NCI-H82 (cell line): Measurements from ENCODE around the gene SEC16A.

Experiments
- DNase-seq: peaks from one replicate; lab custom pipeline; 2025; lab: John Stamatoyannopoulos, UW

Gene SEC16A

GRCh38 chr9:136504512-136505348, 21.9 kb upstream of the SEC16A start:
- DNase-seq, result no peak

DNA sequence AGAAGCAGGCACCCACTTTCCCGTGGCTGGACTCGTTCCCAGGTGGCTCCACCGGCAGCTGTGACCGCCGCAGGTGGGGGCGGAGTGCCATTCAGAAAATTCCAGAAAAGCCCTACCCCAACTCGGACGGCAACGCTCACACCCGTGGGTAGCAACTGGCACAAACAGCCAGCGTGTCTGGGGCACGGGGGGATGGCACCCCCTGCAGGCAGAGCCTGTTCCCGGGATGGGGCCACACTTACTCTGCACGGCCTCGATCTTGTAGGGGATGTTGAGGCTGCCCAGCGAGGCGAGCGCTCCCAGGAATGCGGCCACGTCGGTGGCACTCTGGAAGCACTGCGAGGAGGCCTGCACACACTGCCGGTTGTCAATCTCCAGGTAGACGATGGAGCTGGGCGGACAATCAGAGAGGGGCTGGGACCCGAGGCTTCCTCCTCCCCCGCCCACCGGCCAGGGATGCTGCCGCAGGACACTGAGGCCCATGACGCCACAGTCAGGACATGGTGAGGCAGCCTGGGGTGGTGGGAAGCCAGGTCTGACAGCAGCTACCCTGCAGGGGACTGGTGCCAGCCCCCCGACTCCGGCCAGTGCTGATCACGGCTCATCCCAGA, 20.2 kb upstream of the SEC16A start:
- no peak for DNase-seq

GRCh38 chr9:136502196-136502595, 19.4 kb upstream of the SEC16A start:
- DNase-seq, result no peak

DNA sequence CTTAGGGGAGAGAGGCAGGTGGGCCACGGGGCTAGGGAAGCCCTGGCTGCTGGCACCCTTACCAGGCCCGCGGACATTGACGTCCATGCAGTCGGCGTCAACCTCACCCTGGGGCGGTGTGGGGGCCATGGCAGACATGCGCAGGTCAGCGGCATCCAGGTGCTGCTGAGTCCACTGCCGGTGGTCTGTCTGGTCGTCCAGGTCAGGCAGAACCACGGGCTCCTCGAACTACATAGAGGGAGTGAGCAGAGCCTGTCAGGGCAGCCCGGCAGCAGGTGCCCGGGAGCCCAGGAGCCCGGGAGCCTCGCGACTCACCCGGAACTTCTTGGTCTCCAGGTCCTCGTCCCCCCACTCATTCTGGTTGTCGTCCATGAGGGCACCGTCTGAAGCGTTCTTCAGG, 18.8 kb upstream of the SEC16A start:
- no peak for DNase-seq

DNA sequence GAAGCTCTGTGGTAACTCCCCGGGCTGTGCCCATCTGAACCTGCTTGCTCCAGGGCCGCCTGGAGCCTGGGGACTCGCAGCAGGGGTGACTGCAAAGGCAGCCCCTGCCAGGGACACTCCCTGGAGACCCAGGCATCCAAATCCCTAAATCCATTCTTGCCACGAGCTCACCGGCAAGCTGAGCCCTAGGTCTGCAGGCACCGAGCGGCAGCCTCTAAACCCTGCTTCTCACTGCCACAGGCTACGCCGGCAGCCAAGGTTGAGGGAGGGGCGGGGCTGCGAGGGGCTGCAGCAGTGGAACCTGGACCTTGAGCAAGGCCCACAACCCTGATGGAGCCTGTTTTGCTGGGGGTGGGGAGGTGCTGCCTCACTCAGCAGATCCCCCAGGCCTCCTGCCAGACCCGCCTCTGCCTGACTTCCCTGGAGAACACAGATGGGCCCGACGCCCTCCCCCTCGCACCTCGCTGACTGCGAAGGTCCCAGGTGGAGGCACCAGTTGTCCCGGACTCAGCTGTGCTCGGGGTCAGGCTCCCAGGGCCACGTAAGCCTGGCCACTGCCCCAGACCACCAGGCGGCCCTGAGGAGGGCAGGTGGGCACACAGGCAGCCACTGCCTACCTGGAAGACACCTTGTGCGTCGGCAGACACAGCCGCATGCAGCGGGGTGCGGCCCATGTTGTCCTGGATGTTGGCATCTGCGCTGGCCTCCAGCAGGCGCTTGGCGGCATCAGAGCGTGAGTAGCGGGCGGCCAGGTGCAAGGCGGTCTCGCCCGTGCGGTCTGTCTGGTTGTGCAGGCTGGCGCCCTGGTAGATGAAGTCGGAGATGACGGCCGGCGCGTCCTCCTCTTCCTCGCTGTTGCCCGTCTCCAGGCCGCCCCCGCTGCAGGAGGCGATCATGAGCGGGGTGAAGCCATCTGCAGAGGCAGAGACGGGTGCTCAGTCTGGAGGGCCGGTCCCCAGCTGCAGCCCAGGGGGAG, 17.4 kb upstream of the SEC16A start:
- peak; percentile 46 for DNase-seq

DNA sequence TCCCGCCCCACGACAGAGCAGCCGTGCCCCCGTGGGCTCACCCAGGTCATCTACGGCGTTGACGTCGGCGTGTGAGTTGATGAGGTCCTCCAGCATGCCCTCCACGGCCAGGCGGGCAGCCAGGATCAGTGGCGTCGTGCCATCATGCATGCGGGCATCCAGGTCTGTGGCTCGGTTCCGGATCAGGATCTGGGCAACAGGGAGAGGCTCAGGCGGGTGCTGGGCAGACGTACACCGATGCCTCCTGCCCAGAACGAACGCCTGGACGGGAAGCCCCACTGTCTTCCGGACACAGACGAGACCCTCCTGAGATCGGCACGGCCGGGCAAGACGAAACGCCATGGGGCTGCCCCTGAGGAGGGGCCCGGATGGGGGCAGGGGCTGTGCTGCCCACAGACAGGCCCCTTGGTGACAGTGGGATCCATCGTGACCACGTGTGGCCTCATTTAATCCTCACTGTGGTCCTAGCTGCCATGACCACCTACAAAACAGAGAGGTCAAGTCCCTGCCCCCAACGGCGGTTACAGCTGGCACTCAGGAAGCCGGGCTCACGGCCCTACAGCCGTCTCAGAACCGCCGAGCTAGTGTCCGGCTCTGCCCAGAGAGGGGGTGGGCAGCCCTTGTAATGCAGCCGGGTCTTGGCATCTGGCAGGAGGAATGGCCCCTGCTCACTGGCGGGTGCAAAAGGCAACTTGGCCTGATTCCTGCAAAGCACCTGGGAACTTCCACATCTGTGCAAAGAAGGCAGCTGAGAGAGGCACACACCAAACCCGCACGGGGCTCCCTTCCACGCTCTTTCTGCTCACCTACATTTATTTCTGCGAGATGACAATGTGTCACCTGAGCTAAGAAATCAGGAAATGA, 16.5 kb upstream of the SEC16A start:
- DNase-seq, result no peak

DNA sequence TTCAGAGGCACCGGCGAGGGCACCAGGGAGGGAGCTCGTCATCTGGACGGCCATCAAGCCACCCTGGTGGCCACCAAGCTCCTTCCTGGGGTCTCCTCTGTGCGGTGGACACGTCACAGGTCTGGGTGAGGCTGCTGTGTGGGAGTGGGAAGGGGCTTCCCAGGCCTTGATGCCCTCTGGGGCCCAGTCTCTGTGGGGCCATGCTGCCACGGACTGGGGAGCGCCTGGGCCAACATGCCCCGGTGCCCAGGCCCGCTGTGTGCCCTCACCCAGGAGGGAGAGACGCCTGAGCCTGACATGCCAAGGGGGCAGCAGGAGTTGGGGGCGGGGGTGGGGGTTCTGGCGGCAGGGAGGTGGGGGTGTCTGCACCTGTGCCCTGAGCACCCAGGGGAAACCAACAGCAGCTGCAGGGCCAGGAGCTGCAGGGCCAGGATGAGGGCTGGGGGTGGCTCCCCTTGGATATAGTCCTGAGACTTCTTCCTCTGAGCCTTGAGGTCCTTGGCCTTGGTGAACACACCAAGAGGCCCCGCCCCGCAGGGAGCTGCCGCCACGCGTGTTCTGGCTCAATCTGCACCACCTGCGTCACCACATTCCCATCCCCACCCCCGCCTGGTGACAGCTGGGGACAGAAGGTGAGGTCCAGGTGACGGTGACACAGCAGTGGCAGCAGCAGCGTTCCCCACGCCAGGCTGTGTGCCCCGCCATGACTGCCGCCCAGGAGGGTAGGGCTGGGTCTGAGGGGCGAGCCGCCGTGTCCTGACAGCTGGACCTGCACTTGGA, 15.3 kb upstream of the SEC16A start:
- no peak for DNase-seq

DNA sequence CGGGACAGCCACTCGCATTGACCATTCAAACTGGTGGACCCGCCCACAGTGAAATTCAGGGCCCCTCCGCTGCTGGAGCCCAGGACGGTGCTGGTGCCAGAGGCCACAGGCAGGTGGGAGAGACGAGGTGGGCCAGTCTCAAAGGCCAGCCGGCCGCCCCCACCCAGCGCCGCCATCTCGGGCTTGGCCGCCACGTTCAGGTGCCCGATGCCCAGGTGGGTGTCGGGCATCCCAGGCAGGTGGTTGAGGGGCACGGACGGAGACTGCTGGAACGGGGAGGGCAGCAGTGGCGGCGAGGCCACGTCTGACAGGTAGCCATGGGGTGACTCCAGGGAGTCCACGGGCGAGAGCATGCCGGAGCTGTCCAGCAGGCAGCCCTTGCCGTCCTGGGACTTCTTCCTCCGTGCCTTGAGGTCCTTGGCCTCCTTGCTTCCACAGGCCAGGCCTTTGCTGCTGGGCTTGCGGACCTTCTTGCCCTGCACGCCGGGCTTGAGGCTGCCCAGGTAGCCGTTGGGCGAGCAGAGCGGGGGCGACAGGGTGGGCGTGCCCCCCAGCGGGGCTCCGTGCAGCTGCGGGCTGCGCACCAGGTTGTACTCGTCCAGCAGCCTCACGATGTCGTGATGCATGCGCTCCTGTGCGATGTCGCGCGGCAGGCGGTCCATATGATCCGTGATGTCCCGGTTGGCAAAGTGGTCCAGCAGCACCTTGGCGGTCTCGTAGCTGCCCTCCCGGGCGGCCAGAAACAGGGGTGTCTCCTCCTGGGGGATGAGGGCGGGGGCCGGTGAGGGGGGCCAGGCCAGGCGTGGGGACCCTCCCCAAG, 14.2 kb upstream of the SEC16A start:
- no peak for DNase-seq

GRCh38 chr9:136496181-136496580, 13.3 kb upstream of the SEC16A start:
- no peak for DNase-seq

DNA sequence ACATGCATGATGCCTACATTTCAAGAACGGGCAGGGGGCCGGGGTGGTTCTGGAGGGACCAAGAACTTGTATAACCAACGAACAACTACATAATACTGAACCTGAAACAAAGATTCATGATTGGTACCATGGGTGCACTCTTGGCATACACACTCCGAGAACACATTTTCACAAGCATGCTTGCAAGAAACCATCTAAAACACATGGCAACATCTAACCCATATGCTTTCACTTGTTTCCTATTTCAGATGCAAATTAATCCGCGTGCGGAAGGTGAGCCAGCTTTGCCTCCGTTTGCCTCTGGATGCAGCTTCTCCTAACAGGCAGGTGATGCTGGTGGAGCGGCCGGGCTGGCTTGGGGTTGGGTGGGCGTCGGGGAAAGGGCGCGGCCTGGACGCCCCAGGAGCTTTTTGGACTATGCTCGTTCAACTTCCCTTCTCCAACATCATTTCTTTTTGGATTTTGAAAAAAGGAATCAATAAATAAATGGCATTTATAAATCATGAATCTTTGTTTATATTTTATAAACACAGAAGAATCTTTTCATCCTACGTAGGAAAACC, 12.5 kb upstream of the SEC16A start:
- DNase-seq, result no peak

GRCh38 chr9:136494531-136495215, 11.8 kb upstream of the SEC16A start:
- no peak for DNase-seq

DNA sequence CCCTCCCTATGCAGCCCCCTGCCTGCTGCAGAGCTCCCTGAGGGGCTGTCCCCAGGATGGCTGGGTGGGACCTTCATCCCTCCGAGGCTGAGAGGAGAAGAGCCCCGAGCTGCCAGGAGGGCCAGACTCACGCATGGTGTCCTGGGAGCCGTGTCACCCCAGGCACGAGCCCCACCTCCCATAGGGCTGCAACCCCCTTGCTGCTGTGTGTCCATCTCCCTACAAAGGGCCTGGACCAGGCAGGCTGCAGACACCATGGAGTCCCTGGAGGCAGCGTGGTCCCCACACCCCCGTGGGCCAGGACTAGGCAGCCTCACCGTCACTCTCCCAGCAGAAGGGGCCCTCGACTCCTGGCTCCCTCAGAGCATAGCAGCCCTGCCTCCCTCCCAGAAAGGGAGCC, 11.2 kb upstream of the SEC16A start:
- no peak for DNase-seq

DNA sequence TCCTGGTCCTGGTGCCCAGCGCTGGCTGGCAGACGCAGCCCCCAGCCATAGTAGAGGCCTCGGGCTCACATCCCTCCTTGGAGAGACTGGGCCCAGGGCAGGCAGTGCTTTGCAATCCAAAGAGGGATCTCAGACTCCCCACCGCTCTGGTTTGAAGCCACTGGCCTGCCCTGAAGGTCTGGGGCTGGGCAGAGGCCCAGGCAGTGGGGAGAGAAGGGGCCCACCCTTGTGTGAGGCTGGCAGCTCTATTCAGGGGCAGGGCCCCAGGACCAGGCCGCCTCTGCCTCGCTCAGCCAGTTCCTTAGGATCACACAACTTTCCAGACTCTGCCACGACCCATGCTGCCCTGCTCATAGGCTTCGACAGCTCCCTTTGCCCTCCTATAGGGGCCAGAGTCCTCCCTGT, 10.7 kb upstream of the SEC16A start:
- DNase-seq, result no peak

- DNase-seq, result no peak
Measured at GRCh38 chr9:136492978-136493522, 10.2 kb upstream of the SEC16A start.

DNA sequence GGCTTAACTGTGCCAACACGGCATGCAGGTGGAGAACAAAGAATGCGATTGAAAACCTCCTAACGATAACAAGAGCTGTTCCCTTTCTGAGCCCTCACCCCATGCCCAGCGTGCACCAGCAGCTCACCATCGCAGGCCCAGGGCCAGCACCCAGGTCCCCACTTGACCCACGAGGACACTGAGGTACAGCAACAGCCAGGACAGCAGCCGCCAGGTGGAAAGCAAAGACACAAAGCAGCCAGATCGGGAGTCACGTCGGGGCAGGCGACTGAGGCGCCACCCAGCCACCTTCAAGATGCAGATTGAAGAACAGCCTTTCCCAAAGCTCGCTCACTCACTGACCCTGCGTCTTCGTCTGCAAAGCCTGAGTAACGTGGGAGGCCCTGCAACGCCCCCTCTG, 6.9 kb upstream of the SEC16A start:
- DNase-seq, result no peak

DNA sequence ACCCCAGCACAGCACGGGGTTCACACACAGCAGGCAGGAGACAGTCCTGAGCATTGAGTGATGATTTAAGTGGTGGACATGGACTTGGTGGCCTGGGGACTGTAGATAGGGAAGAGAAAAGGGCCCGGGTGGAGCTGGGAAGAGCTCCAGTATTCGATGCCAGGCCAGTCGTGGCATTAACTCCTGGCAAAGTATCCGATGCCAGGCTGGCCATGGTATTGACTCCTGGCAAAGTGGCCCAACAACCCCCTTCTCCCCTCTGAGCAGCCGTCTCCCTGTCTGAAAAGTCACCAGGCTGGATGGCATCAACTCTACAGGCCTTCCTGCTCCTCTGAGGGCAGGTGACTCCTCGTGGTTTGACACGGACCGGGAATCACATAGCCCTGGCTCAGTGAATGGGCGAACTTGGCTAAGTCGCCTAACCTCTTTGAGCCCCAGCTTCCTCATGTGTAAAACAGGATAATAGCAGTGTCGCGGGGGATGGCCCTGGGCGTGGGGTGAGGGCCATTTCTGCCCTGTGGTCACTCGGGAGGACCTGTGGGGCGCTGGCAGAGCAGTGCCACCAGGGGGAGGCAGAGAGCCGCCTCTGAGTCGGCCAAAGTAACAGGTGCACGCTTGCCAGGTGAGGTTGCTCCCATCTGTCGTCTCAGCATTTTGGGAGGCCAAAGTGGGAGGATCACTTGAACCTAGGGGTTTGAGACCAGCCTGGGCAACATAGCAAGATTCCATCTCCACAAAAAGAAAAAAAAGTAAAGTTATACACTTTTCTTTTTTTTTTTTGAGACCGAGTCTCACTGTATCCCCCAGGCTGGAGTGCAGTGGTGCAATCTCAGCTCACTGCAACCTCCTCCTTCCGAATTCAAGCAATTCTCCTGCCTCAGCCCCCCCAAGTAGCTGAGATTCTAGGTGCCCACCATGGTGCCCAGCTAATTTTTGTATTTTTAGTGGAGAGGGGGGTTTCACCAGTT, 5.7 kb upstream of the SEC16A start:
- DNase-seq, result peak; percentile 68

DNA sequence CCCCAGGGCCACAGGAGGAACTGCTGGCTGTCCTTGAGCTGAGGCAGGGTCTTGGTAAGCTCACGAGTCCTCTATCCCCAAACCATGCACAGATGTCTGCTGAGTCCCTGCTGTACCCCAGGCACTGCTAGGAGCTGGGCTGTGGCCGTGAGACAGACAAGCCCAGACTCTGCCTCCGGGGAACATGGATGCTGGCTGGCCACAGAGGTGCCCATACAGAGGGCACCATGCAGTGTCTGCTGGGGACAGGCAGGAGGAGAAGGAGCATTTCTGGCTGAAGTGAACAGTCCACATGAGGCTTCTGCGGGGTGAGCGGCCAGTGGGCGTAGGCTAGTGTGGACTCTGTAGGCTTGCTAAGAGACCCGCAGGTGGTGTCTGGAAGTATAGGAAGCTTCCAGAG, 4.8 kb upstream of the SEC16A start:
- DNase-seq, result no peak
